Amniotic epithelial cell (primary cell): Measurements from ENCODE around the gene LMOD3.

ENCODE experiments used
- DNase-seq: peaks from one replicate; pipeline ENCODE4 v3.0.0-alpha.2; 2010; ENCODE audit warnings: low read depth

Gene LMOD3

GRCh38 chr3:69122403-69122802 lies at the start of gene LMOD3:
LMOD3 (minus strand) TSS chr3:69122595; CDS start chr3:69122386, 209 bp downstream.
- DNase-seq: no peak

DNA sequence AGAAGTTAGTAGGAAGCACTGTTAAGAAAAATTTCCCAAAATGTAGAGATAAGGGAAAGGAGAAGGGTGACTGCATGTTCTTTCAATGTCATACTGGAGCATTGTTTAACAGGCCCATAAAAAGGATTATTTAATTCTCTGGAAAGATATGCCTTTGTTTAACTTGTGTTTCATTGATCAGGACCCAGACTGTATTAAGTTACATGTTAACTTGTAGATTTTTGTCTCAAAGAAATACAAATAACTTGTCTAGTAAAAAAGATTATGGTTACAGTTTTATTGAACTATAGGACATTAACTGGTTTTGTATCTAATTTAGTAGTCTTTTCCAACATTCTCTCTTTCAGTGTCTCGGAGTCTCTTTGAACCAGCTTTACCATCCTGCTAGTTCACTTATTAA lies 49.7 kb upstream of the LMOD3 start:
- no peak for DNase-seq

GRCh38 chr3:69166446-69166845 lies 44.1 kb upstream of the LMOD3 start:
- DNase-seq: no peak

GRCh38 chr3:69165744-69166143 lies 43.3 kb upstream of the LMOD3 start:
- no peak for DNase-seq

DNA sequence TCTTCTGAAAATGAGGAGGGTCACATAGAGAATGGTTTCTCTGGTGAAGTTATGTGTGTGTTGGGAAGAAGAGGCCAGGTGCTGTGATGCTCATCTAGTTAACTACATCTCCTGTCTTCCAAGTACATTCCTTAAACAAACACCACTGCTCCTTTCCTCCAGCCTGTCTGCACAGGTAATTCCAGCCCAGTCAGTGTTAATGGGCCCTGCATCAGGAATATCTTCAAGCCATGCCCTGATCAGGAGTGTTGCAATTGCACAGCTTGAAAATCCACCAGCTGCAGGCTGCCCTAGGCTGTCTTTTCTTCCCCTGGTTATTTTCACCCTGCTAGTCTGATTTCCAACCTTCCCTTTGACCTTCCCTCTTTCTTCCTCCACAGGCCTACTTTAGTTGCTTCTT lies 41.9 kb upstream of the LMOD3 start:
- DNase-seq: no peak

DNA sequence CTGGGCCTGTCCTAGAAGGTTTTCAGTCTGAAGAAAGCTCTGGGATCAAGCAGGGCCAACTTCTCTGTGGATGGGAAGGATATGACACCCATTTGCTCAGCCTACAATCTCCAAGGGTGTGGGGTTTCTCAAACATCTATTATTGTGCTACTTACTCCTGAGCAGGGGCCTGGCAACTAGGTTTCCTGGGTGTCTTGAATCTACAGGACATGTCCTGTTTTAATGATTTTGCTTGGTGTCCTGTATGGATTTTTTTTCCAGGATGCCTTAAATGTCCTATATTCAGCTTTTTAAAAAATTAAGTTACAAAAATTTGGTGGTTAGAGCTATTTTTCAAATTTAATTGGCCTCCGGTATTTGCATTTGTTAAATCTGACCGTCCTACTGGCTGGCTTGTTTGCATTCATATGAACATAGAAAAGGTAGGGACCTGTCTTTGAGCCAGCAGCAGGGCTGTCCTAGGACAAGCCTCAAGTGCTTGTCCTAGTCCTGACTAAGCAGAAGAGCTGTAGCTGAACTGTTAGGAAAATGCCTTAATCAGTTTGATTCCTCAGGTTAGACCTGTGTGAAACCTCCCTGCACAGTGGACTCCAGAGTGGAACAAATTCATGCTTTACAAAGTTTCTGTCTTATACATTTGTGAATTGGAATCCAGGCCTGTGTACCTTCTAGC lies 40.0 kb upstream of the LMOD3 start:
- no peak for DNase-seq

DNA sequence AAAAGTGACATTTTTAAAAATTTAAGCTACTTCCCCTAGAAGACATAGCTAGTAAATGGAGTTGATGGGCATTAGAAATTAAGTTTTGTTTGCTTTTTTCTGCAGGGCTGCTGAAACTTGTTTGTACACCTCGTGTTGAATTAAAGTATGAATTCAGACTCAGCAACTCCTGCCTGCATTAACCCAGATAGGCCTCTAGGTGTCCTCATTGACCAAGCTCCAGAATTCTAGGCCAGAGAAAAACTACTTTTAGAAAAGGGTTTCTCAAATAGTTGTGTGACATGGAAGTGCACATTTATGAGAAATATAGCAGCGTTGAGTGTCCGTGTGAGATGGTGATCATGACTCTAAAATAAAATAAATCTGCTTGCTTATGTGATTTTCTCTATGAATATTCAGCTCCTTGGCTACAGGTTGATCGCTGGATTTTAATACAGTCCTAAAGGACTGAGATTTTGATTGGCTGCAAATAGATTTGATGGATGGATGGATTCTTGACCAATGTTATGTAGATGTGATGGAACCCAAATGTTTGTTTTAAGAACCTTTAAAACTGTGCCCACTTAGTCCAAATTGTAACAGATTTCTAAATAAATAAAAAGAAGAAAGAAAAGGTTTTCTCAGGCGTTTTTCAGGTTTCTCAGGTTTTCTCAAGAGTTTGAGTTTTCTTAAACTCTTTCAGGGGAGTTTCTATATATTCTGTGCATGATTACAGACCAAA lies 39.4 kb upstream of the LMOD3 start:
- peak; percentile 44 for DNase-seq

DNA sequence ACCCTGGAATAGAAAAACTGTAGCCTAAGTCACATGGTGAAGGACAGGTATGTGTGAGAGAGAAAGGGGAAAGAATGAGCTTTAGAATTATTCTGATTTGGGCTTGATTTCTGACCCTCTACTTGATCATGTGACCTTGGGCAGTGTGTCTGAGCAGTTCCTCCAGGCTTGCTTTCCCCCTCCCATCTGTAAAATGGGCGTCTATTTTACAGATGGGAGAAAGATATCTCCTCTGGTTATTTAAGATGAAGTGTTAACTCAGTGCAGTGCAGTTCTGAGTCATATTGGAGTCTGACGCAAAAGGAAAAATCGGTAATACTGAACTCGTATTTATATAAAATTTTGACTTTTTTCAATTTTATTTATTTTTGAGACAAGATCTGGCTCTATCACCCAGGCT lies 38.1 kb upstream of the LMOD3 start:
- DNase-seq: no peak

- DNase-seq: no peak
Measured at GRCh38 chr3:69160107-69160506, 37.7 kb upstream of the LMOD3 start.

- DNase-seq: no peak
Measured at GRCh38 chr3:69149586-69149985, 27.2 kb upstream of the LMOD3 start.

DNA sequence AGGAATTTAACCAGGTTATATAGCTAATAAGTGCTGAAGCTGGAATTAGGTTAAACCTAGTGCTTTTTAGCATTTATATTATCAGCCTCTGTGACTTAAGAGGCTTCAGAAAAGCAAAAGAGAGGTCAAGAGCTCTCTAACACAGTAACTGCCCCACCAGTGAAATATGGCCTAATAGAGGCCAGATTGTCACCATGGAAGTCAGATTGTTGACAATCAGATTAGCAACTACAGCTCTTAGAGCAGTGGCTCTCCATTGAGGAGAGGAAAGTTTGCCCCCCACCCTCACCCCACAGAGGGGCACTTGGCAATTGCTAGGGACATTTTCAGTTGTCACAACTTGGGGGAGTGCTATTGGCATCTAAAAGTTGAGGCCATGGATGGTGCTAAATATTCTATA lies 23.3 kb upstream of the LMOD3 start:
- no peak for DNase-seq

DNA sequence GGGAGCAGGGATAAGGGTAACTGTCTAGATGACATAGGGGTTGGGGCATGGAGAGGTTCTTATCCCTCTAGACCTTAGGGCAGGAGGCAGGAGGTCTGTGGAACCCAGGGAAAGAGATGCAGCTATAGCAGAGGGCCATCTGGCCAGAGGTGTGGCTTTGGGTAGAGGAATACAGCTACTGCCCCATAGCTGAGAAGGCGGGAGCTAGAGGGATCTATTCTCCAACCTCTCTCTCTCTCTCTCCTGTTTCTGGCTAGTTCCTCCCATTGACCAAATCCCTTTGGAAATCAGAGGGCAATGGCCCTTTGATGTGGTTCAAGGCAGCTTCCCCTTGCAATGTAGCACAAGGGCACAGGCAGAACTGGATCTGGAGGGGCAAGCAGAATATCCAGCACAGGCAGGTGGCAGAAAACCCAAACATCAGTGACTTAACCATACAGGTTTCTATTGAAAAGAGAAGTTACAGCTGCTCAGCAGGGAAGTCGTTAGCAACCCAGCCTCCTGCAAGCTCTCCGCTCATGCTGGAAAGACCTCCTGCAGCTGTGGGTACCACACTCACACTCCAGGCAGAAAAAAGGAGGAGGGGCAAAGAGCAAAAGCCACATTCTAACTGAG lies 22.3 kb upstream of the LMOD3 start:
- DNase-seq: no peak

- no peak for DNase-seq
Measured at GRCh38 chr3:69143612-69144011, 21.2 kb upstream of the LMOD3 start.

DNA sequence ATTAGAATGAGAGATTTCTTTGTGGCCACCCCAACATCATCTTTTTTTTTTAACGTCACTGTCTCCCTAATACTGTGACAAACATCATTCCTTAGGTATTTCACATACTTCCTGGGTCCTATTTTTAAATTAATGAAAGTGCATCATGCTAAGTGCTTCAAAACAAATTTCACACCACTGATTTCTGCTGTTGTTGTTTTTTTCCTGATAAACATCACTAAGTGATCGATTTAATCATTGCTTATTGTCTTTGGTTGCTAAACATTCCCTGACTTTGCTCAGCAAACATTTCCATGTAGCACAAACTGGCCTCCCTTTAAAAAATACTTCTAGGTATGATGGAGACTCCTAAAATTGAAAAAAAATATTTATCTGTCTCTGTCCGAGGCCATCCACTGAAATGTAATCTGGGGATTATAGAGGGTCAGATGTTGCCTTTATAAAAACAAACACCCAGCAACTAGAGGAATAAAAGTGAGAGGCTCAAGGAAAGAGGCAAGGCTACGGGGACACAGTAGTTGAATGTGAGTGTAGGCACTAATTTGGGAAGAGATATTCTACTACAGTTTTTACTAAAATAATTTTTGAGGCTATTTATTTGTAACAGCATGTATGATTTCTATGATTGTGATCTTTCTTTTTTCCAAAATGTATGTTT lies 20.5 kb upstream of the LMOD3 start:
- DNase-seq: no peak

DNA sequence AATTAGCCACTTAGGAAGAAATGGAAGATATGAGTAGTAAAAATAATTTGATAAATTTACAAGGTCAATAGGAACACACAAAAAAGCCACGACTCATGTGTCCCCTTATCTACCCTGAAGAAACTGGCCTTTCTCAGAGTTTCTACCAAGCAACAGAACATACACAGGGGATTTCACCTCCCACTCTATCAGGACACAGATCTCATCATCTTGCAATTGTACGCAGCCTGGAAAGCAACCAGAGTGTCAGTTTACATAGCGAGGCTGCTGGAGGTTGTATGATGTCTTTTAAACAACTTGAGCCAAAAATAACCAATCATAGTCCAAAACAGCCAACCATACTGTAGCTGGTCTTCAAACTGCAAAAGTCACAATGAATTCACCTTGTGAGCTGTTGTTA lies 19.7 kb upstream of the LMOD3 start:
- no peak for DNase-seq

GRCh38 chr3:69141313-69141712 lies 18.9 kb upstream of the LMOD3 start:
- no peak for DNase-seq

DNA sequence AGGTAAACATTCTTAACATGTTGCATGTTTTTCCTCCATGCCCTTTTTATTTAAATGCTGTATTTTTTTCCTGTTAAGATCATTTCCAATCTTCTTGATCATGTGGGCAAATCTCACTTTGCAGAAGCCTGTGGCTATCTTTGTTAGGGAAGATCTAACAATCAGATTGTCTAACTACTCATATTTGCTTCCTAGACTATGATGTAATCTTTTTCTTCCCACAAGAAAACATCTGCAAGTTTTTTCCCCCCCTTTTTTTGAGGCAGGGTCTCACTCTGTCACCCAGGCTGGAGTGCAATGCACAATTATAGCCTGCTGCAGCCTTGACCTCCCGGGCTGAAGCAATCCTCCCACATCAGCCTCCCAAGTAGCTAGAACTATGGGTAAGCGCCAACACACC lies 15.0 kb upstream of the LMOD3 start:
- no peak for DNase-seq

GRCh38 chr3:69137005-69137404 lies 14.6 kb upstream of the LMOD3 start:
- DNase-seq: no peak

DNA sequence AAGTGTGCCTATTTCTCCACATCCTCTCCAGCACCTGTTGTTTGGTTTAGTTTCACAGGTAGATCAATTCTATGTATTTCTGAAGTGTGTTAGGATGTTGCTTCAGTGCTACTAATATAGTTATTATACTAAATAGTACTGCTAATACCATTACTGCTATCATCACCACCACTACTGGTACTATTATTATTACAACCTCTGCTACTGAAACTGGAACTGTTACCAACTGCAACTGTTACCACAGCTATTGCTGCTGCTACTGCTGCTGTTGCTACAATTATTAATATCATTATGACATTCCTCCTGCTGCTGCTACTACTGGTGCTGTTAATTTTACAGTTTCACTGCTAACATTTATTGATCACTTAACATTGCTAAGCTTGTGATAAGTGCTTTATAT lies 8.3 kb upstream of the LMOD3 start:
- DNase-seq: no peak

DNA sequence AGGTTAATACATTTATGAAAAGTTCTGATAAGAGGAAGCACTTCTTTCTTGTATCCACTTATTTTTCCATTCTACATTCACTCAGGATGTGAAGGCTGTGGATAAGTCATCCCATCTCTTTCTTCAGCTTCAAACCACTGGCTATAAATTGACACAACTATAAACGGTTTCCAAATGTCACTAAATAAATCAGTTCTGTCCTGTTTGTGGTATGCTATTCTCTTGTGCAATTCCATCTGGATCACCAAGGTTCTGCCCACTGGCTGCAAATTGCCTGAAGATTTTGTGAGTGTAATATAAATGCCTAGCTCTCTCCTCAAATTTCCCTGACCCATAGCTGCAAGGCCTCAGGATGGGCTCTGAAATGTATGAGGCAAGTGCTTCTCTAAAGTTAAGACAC lies 7.1 kb upstream of the LMOD3 start:
- peak; percentile 69 for DNase-seq

GRCh38 chr3:69128509-69128908 lies 6.1 kb upstream of the LMOD3 start:
- no peak for DNase-seq

GRCh38 chr3:69126999-69127398 lies 4.6 kb upstream of the LMOD3 start:
- no peak for DNase-seq

DNA sequence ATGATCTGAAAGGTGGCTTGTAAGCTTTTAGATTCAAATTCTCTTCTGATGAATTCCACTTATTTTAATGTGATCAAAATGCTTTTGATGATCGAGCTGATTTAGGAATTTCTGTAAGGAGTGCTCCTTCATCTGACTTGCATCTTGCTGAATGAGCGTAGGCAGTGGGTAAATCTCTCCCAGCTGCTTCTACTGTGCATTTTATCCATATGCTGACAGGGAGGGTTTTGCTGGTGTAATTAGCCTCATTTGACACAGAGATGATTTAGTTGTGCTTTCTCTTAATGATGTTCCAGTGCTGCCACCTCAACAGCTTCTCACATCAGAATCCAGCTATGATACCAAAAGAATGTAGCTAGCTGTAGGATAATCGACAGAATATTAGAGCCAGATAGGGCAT lies 3.8 kb upstream of the LMOD3 start:
- DNase-seq: no peak
